HepG2 (cell line): ENCODE results near the gene TPPP2. TPM values are rescaled to one million over a fixed set of nuclear protein-coding genes. Genes with fewer than 3 reads are reported as not detected.

ENCODE experiments used
- CHD4 ChIP-seq: fragments of 200-600 bp; sonication (generic); IDR thresholded peaks from 2 replicates; pipeline ENCODE4 v1.7.0; 2017; ENCODE audit warnings: mild to moderate bottlenecking, low read length, borderline replicate concordance
- ERF ChIP-seq: IDR thresholded peaks from 2 replicates; pipeline ENCODE4 v1.6.1; 2018; ENCODE audit warnings: missing biosample characterization, missing genetic modification reagents
- FLYWCH1 ChIP-seq: sonication (generic); formaldehyde crosslinking; IDR thresholded peaks from 2 replicates; pipeline ENCODE4 v1.8.1; 2023; ENCODE audit warnings: mild to moderate bottlenecking, missing genetic modification reagents
- FOXC1 ChIP-seq: sonication (generic); formaldehyde crosslinking; IDR thresholded peaks from 2 replicates; pipeline ENCODE4 v1.8.0; 2022; ENCODE audit warnings: mild to moderate bottlenecking, missing genetic modification reagents, borderline replicate concordance
- MXD4 ChIP-seq: IDR thresholded peaks from 2 replicates; pipeline ENCODE4 v1.6.1; 2016; ENCODE audit warnings: mild to moderate bottlenecking, missing biosample characterization, missing genetic modification reagents
- NCOR1 ChIP-seq: fragments of 200-600 bp; sonication (generic); IDR thresholded peaks from 2 replicates; pipeline ENCODE4 v1.7.0; 2017; ENCODE audit warnings: antibody characterized with exemption, low read length, borderline replicate concordance
- SMAD3 ChIP-seq: sonication (generic); formaldehyde crosslinking; IDR thresholded peaks from 2 replicates; pipeline ENCODE4 v1.4.0; 2020; ENCODE audit warnings: missing genetic modification reagents
- SMARCC2 ChIP-seq: fragments of 450-650 bp; IDR thresholded peaks from 2 replicates; pipeline ENCODE4 v1.6.1; 2017; ENCODE audit warnings: antibody characterized with exemption, mild to moderate bottlenecking
- ZEB1 ChIP-seq: IDR thresholded peaks from 2 replicates; pipeline ENCODE4 v1.6.1; 2012; ENCODE audit warnings: mild to moderate bottlenecking, low read depth, inconsistent platforms; ENCODE audit not compliant: insufficient replicate concordance
- ZFP82 ChIP-seq: sonication (generic); formaldehyde crosslinking; IDR thresholded peaks from 2 replicates; pipeline ENCODE4 v1.5.1; 2020; ENCODE audit warnings: mild to moderate bottlenecking, missing genetic modification reagents, borderline replicate concordance
- ZKSCAN8 ChIP-seq: IDR thresholded peaks from 2 replicates; pipeline ENCODE4 v1.6.1; 2016; ENCODE audit warnings: borderline replicate concordance, missing genetic modification reagents, missing compliant biosample characterization
- ZNF124 ChIP-seq: sonication (generic); formaldehyde crosslinking; IDR thresholded peaks from 2 replicates; pipeline ENCODE4 v1.4.0; 2020; ENCODE audit warnings: missing genetic modification reagents
- ZNF282 ChIP-seq: fragments of 450-650 bp; IDR thresholded peaks from 2 replicates; pipeline ENCODE4 v1.6.1; 2018; ENCODE audit not compliant: partially characterized antibody
- ZSCAN31 ChIP-seq: sonication (generic); formaldehyde crosslinking; IDR thresholded peaks from 2 replicates; pipeline ENCODE4 v1.5.0; 2020; ENCODE audit warnings: low read depth, mild to moderate bottlenecking, missing genetic modification reagents
- polyA plus RNA-seq, 8 experiments: library from polyadenylated mRNA; depleted of rRNA in 3 of 8; stranded (reverse) in 7 of 8; unstranded in 1 of 8; fragments of >200 nt; fragmentation: Illumina TruSeq in 4 of 8; extraction: Trizol in 4 of 8; gene quantifications; 2 replicates each; pipeline versions ENCODE4 v1.2.1 to v1.2.3, GENCODE V29; 2011 to 2016; ENCODE audit warnings: low read depth in 4 of 8, missing spikeins in 1 of 8, mixed read lengths in 1 of 8; ENCODE audit not compliant: insufficient read depth in 1 of 8
- total RNA-seq, 5 experiments: library from RNA; depleted of rRNA; stranded (reverse); fragments of >200 nt; fragmentation: Illumina TruSeq; extraction: Trizol; gene quantifications; 2 replicates each; pipeline ENCODE4 v1.2.3, GENCODE V29; 2016; ENCODE audit warnings: low read depth in 1 of 5
- TF ChIP-seq, protein P1 (sequence below): sonication (generic); formaldehyde crosslinking; IDR thresholded peaks from 2 replicates; pipeline ENCODE4 v1.4.0; 2020; ENCODE audit warnings: missing genetic modification reagents, mild to moderate bottlenecking, borderline replicate concordance
- TF ChIP-seq, protein P2 (sequence below): sonication (generic); formaldehyde crosslinking; IDR thresholded peaks from 2 replicates; pipeline ENCODE4 v1.4.0; 2020; ENCODE audit warnings: low read depth, mild to moderate bottlenecking, missing genetic modification reagents
- TF ChIP-seq, protein P3 (sequence below): sonication (generic); formaldehyde crosslinking; IDR thresholded peaks from 2 replicates; pipeline ENCODE4 v1.4.0; 2020; ENCODE audit warnings: mild to moderate bottlenecking, missing genetic modification reagents
- TF ChIP-seq, protein P4 (sequence below), 2 experiments: sonication (generic) in 1 of 2; formaldehyde crosslinking in 1 of 2; IDR thresholded peaks; 2 replicates each; pipeline versions ENCODE4 v1.4.0 to v1.6.1; 2018 to 2020; ENCODE audit warnings: missing genetic modification reagents in 2 of 2, borderline replicate concordance in 1 of 2, low read depth in 1 of 2, mild to moderate bottlenecking in 1 of 2, missing biosample characterization in 1 of 2
- TF ChIP-seq, protein P5 (sequence below): sonication (generic); formaldehyde crosslinking; IDR thresholded peaks from 2 replicates; pipeline ENCODE4 v1.4.0; 2020; ENCODE audit warnings: missing genetic modification reagents

Gene TPPP2
- total and polyA plus RNA-seq, 2 of the 13 experiments (the other 11 are each of a cell fraction or from before 2014, with no cell fraction given): 0.58 to 4.2 TPM

DNA sequence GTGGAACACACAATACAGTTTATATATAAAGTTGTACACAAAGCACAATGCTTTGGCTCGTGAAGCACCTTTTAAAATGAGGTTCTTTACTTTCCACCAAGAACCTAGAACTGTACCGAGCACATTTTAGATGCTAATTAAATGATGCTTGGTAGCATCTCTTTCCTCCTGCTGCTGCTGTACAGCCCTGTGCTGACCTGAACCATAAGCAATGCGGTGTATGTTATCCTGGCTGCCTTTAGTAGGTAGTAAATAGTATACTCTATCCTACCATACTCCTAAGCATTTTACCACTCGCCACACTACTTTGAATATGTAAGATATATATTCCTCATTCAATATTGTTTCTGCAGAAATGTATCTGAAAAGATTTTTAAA, 24.7 kb downstream of the TPPP2 start (continued):
- 0 out of 2 replicates have a peak, but pooled peaks have one; percentile 1 for TF ChIP-seq SMARCC2
- TF ChIP-seq, protein P1, sequence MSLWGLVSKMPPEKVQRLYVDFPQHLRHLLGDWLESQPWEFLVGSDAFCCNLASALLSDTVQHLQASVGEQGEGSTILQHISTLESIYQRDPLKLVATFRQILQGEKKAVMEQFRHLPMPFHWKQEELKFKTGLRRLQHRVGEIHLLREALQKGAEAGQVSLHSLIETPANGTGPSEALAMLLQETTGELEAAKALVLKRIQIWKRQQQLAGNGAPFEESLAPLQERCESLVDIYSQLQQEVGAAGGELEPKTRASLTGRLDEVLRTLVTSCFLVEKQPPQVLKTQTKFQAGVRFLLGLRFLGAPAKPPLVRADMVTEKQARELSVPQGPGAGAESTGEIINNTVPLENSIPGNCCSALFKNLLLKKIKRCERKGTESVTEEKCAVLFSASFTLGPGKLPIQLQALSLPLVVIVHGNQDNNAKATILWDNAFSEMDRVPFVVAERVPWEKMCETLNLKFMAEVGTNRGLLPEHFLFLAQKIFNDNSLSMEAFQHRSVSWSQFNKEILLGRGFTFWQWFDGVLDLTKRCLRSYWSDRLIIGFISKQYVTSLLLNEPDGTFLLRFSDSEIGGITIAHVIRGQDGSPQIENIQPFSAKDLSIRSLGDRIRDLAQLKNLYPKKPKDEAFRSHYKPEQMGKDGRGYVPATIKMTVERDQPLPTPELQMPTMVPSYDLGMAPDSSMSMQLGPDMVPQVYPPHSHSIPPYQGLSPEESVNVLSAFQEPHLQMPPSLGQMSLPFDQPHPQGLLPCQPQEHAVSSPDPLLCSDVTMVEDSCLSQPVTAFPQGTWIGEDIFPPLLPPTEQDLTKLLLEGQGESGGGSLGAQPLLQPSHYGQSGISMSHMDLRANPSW: 0 out of 2 replicates have a peak, but pooled peaks have one; percentile 16
- no peak for TF ChIP-seq FOXC1 (CRISPR knock-in tag)
- TF ChIP-seq ZFP82 (CRISPR knock-in tag): peak; percentile 47; the same call in 1 of the 2 replicates
- 0 out of 2 replicates have a peak, but pooled peaks have one; percentile 5 for TF ChIP-seq MXD4 (CRISPR knock-in tag)
- 0 out of 2 replicates have a peak, but pooled peaks have one; percentile 4 for TF ChIP-seq ZNF124
- TF ChIP-seq ZKSCAN8: 0 out of 2 replicates have a peak, but pooled peaks have one; percentile 8
- TF ChIP-seq ZNF282: no peak
- peak; percentile 0 for TF ChIP-seq ZEB1
- TF ChIP-seq, protein P2, sequence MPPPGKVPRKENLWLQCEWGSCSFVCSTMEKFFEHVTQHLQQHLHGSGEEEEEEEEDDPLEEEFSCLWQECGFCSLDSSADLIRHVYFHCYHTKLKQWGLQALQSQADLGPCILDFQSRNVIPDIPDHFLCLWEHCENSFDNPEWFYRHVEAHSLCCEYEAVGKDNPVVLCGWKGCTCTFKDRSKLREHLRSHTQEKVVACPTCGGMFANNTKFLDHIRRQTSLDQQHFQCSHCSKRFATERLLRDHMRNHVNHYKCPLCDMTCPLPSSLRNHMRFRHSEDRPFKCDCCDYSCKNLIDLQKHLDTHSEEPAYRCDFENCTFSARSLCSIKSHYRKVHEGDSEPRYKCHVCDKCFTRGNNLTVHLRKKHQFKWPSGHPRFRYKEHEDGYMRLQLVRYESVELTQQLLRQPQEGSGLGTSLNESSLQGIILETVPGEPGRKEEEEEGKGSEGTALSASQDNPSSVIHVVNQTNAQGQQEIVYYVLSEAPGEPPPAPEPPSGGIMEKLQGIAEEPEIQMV (CRISPR knock-in tag): no peak
- 0 out of 2 replicates have a peak, but pooled peaks have one; percentile 0 for TF ChIP-seq ERF (CRISPR knock-in tag)
- TF ChIP-seq, protein P3, sequence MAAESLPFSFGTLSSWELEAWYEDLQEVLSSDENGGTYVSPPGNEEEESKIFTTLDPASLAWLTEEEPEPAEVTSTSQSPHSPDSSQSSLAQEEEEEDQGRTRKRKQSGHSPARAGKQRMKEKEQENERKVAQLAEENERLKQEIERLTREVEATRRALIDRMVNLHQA: no peak
- no peak for TF ChIP-seq ZSCAN31 (CRISPR knock-in tag)
- peak; percentile 10; the same call in 1 of the 2 replicates for TF ChIP-seq CHD4
- TF ChIP-seq, protein P4, sequence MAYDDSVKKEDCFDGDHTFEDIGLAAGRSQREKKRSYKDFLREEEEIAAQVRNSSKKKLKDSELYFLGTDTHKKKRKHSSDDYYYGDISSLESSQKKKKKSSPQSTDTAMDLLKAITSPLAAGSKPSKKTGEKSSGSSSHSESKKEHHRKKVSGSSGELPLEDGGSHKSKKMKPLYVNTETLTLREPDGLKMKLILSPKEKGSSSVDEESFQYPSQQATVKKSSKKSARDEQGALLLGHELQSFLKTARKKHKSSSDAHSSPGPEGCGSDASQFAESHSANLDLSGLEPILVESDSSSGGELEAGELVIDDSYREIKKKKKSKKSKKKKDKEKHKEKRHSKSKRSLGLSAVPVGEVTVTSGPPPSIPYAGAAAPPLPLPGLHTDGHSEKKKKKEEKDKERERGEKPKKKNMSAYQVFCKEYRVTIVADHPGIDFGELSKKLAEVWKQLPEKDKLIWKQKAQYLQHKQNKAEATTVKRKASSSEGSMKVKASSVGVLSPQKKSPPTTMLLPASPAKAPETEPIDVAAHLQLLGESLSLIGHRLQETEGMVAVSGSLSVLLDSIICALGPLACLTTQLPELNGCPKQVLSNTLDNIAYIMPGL (CRISPR knock-in tag; IDR thresholded peaks at IDR 0.05; ENCODE audit: borderline replicate concordance in 1 of 2, low read depth in 1 of 2): peak in 1 of 2 experiments; percentile 6; a peak in 1 of 4 replicates
- TF ChIP-seq SMAD3: peak; percentile 2; the same call in 1 of the 2 replicates
- TF ChIP-seq, protein P5, sequence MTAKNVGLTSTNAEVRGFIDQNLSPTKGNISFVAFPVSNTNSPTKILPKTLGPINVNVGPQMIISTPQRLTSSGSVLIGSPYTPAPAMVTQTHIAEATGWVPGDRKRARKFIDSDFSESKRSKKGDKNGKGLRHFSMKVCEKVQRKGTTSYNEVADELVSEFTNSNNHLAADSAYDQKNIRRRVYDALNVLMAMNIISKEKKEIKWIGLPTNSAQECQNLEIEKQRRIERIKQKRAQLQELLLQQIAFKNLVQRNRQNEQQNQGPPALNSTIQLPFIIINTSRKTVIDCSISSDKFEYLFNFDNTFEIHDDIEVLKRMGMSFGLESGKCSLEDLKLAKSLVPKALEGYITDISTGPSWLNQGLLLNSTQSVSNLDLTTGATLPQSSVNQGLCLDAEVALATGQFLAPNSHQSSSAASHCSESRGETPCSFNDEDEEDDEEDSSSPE (CRISPR knock-in tag): 0 out of 2 replicates have a peak, but pooled peaks have one; percentile 18
- TF ChIP-seq FLYWCH1 (CRISPR knock-in tag): no peak
- TF ChIP-seq NCOR1: peak; percentile 13; the same call in 1 of the 2 replicates
